Measurements from ENCODE around the gene CPA1.

CPA1 gene

GRCh38 chr7:130397051-130397757 is 16.9 kb downstream of the CPA1 start:
- no peak for DNase-seq

- no peak for DNase-seq
Measured at GRCh38 chr7:130397758-130398073, 17.4 kb downstream of the CPA1 start.

- DNase-seq: no peak
Measured at GRCh38 chr7:130398526-130399090, 18.3 kb downstream of the CPA1 start.

- DNase-seq: no peak
Measured at GRCh38 chr7:130400120-130400572, 19.9 kb downstream of the CPA1 start.

GRCh38 chr7:130401101-130401500 is 20.8 kb downstream of the CPA1 start:
- DNase-seq: no peak

- DNase-seq: no peak
Measured at GRCh38 chr7:130401578-130401977, 21.3 kb downstream of the CPA1 start.

GRCh38 chr7:130405003-130405402 is 24.7 kb downstream of the CPA1 start:
- no peak for DNase-seq

- DNase-seq: no peak
Measured at GRCh38 chr7:130409067-130409711, 28.9 kb downstream of the CPA1 start.

GRCh38 chr7:130409712-130410072 is 29.4 kb downstream of the CPA1 start:
- DNase-seq: no peak

GRCh38 chr7:130410868-130411541 is 30.7 kb downstream of the CPA1 start:
- DNase-seq: no peak

- DNase-seq: no peak
Measured at GRCh38 chr7:130413201-130413600, 32.9 kb downstream of the CPA1 start.

- no peak for DNase-seq
Measured at GRCh38 chr7:130415006-130415405, 34.7 kb downstream of the CPA1 start.

GRCh38 chr7:130417213-130417612 is 36.9 kb downstream of the CPA1 start:
- DNase-seq: no peak

GRCh38 chr7:130418306-130418705 is 38.0 kb downstream of the CPA1 start:
- DNase-seq: no peak

- DNase-seq: no peak
Measured at GRCh38 chr7:130419658-130420057, 39.4 kb downstream of the CPA1 start.

GRCh38 chr7:130420943-130421578 is 40.8 kb downstream of the CPA1 start:
- no peak for DNase-seq

GRCh38 chr7:130421684-130422083 is 41.4 kb downstream of the CPA1 start:
- DNase-seq: no peak

GRCh38 chr7:130423501-130424037 is 43.3 kb downstream of the CPA1 start:
- DNase-seq: no peak

GRCh38 chr7:130425796-130426195 is 45.5 kb downstream of the CPA1 start:
- no peak for DNase-seq

- DNase-seq: no peak
Measured at GRCh38 chr7:130426564-130426963, 46.3 kb downstream of the CPA1 start.

- DNase-seq: no peak
Measured at GRCh38 chr7:130429019-130429418, 48.7 kb downstream of the CPA1 start.

GRCh38 chr7:130430115-130430514 is 49.8 kb downstream of the CPA1 start:
- no peak for DNase-seq
